Raji (cell line): ENCODE results near the gene APBB2.

Experiments
- POLR2A ChIP-seq: IDR thresholded peaks from 2 replicates; pipeline ENCODE4 v1.6.1; 2011; ENCODE audit warnings: low read depth, low read length, control low read depth; ENCODE audit not compliant: insufficient read depth

APBB2 gene

DNA sequence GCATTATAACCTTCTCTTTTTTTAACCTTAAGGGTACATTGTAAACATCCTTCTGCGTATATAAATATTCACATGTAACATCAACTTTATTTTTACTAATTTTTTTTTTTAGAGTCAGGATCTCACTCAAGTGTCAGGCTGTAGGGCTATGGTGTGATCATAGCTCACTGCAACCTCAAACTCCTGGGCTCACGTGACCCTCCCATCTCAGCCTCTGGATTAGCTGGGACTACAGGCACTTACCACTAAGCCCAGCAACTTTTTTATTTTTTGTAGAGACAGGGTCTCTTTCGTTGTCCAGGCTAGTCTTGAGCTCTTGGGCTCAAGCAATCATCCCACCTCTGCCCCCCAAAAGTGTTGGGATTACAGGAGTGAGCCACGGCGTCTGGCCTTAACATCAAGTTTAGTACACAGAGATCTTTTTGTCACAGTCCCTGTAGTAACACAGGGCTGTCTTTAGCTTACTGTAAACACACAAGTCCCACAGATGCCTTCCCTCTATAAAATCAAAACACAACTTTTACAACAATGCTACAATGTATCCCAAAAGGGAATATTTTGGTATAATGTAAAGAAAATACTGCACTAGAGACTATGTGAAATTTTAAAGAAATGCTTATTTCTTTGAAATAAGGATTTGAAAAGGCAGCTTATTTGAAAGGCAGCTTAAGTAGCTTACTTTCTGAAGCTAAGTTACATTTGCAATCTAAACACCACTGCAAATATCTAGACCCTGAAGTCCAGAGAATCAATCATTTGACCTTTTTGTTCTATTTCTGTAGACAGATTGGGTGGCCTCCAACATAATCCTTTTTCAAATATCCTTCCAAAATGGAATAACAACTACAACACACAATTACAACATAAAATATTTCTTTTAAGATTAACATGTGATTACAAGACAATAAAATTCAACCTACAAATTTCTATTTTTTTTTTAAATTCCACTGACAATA is 116.0 kb downstream of the APBB2 start:
- no peak for TF ChIP-seq POLR2A

GRCh38 chr4:41095973-41096372 is 118.4 kb downstream of the APBB2 start:
- TF ChIP-seq POLR2A, result 0 out of 2 replicates have a peak, but pooled peaks have one; percentile 12

- TF ChIP-seq POLR2A, result no peak
Observed at GRCh38 chr4:41095192-41095872, 119.0 kb downstream of the APBB2 start.

GRCh38 chr4:41092128-41092527 is 122.2 kb downstream of the APBB2 start:
- no peak for TF ChIP-seq POLR2A

- TF ChIP-seq POLR2A, result no peak
Observed at GRCh38 chr4:41081847-41082246, 132.5 kb downstream of the APBB2 start.

GRCh38 chr4:41080976-41081375 is 133.4 kb downstream of the APBB2 start:
- TF ChIP-seq POLR2A, result no peak

DNA sequence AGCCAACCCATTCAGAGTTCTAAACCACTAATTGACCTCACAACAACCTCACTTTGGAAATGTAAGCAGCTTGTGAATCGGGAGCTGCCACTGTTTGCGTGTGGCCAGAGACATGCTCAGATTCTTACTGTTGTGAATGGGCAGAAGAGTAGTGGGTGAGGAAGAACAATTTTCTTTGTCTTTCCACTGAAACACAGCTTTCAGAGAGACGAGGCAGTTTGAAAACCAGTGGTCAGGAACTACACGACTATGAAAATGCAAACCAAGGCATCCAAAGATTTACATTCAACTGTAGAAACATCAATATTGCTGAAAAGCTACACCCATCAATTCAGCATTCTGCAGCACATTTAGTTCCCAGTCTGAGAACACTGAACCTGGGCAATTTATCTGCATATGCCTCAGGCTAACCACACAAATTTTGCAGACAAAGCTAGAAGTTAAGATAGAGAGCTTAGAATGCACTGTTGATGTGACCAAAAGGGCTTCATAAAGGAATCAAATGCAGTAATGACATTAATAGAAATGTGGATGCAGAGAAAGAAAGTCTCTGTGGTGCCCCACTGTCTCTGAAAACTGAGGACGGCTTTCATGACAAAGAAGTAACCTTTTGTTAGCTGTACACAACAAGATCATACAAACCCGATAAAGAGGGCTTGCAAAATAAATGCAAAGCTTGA is 134.3 kb downstream of the APBB2 start:
- no peak for TF ChIP-seq POLR2A

- TF ChIP-seq POLR2A, result no peak
Observed at GRCh38 chr4:41077628-41078027, 136.7 kb downstream of the APBB2 start.

GRCh38 chr4:41076481-41076880 is 137.9 kb downstream of the APBB2 start:
- no peak for TF ChIP-seq POLR2A

DNA sequence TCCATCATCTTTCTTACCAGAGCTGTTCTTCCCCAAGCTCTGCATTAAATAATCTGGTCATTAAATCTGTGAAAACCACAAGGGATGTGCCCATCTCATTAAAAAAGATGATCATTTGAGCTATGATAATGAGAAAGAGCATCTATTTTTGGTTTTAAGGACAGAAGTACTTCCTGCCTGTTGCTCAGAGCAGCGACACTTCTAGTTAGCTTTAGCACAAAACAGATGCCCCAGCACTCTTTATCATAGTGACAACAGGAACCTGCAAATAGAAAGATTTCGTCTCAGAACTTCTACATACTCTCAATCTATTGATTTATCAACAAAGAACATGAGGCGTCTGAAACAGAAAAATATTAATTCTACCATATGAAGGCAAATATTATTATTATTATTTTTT is 140.1 kb downstream of the APBB2 start:
- TF ChIP-seq POLR2A, result no peak

- TF ChIP-seq POLR2A, result no peak
Observed at GRCh38 chr4:41072021-41072777, 142.1 kb downstream of the APBB2 start.

- no peak for TF ChIP-seq POLR2A
Observed at GRCh38 chr4:41070516-41071281, 143.6 kb downstream of the APBB2 start.

DNA sequence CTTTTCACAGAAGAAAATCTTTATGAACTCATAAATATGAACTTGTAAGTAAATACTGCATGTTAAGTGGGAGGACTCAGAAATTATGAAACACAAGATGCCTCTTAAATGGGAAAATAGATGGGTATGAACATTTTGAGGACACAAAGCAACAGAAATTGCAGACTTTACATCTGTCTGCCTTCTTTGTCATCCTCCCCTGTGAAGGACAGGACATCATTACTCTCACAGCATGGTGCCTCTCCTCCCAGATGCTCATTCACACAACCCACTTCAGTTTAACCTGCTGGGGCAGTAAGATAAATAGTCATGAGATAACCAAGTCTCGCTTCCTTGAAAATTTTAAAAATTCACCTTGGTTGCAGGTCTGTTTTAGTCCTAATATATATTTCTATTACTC is 144.5 kb downstream of the APBB2 start:
- TF ChIP-seq POLR2A, result no peak

DNA sequence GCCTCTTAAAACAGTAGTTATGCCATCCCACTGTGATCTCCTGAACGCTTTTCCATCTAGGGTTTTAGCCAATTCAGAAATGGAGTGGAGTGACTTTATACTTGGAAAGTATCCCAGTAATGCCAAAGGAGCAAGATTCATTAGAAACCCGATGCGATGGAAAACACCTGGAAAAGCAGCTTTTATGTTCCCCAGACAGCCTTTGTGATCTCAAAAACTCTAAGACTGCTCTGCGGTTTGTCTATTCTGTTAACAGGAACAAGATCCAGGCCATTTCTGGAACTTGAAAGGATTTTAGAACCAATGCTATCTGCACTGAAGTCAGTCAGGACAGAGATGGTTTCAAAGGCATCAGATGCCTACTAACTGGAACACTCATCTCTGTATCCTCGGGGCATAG is 145.1 kb downstream of the APBB2 start:
- no peak for TF ChIP-seq POLR2A
